Measurements from ENCODE around the gene CREB1.

DNA sequence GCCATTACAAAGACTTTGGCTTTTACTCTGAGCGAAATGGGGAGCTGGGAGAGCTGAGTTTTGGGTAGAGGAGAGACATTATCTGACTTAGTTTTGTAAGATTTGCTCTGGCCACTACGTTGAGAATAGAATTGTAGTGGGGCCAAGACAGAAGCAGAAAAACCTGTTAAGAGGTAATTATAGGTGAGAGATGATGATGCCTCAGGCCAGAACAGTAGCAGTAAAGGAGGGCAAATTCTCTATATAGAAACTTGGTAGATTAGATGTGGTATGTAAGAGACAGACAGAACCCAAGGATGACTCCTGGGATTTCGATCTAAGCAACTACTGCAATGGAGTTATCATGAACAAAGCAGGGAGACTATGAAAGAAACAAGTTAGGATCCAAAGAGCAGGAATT, 17.4 kb upstream of the CREB1 start:
- TF ChIP-seq ZNF510 (tag by site-specific recombination; IDR thresholded peaks at IDR 0.05; ENCODE audit: insufficient replicate concordance) (no peak), ZNF239 (tag by site-specific recombination; IDR thresholded peaks at IDR 0.05) (no peak), ZNF140 (tag by site-specific recombination; IDR thresholded peaks at IDR 0.05) (no peak), MYNN (tag by site-specific recombination; IDR thresholded peaks at IDR 0.05; ENCODE audit: borderline replicate concordance) (no peak), SP2 (tag by site-specific recombination; IDR thresholded peaks at IDR 0.05) (no peak), ZNF366 (tag by site-specific recombination; conservative IDR thresholded peaks at IDR 0.05) (no peak), ZBTB17 (tag by site-specific recombination; IDR thresholded peaks at IDR 0.05) (no peak), TCF7L2 (IDR thresholded peaks at IDR 0.05; ENCODE audit: borderline replicate concordance, low read depth, low read length) (no peak), ZNF530 (tag by site-specific recombination; IDR thresholded peaks at IDR 0.05; ENCODE audit: low read depth) (no peak), ZNF223 (tag by site-specific recombination; IDR thresholded peaks at IDR 0.05) (no peak), ZNF302 (tag by site-specific recombination; IDR thresholded peaks at IDR 0.05; ENCODE audit: low read depth) (no peak), ZNF791 (tag by site-specific recombination; IDR thresholded peaks at IDR 0.05) (no peak)
- TF ChIP-seq, protein P1, sequence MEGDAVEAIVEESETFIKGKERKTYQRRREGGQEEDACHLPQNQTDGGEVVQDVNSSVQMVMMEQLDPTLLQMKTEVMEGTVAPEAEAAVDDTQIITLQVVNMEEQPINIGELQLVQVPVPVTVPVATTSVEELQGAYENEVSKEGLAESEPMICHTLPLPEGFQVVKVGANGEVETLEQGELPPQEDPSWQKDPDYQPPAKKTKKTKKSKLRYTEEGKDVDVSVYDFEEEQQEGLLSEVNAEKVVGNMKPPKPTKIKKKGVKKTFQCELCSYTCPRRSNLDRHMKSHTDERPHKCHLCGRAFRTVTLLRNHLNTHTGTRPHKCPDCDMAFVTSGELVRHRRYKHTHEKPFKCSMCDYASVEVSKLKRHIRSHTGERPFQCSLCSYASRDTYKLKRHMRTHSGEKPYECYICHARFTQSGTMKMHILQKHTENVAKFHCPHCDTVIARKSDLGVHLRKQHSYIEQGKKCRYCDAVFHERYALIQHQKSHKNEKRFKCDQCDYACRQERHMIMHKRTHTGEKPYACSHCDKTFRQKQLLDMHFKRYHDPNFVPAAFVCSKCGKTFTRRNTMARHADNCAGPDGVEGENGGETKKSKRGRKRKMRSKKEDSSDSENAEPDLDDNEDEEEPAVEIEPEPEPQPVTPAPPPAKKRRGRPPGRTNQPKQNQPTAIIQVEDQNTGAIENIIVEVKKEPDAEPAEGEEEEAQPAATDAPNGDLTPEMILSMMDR (tag by site-specific recombination; IDR thresholded peaks at IDR 0.05): no peak
- TF ChIP-seq, protein P2, sequence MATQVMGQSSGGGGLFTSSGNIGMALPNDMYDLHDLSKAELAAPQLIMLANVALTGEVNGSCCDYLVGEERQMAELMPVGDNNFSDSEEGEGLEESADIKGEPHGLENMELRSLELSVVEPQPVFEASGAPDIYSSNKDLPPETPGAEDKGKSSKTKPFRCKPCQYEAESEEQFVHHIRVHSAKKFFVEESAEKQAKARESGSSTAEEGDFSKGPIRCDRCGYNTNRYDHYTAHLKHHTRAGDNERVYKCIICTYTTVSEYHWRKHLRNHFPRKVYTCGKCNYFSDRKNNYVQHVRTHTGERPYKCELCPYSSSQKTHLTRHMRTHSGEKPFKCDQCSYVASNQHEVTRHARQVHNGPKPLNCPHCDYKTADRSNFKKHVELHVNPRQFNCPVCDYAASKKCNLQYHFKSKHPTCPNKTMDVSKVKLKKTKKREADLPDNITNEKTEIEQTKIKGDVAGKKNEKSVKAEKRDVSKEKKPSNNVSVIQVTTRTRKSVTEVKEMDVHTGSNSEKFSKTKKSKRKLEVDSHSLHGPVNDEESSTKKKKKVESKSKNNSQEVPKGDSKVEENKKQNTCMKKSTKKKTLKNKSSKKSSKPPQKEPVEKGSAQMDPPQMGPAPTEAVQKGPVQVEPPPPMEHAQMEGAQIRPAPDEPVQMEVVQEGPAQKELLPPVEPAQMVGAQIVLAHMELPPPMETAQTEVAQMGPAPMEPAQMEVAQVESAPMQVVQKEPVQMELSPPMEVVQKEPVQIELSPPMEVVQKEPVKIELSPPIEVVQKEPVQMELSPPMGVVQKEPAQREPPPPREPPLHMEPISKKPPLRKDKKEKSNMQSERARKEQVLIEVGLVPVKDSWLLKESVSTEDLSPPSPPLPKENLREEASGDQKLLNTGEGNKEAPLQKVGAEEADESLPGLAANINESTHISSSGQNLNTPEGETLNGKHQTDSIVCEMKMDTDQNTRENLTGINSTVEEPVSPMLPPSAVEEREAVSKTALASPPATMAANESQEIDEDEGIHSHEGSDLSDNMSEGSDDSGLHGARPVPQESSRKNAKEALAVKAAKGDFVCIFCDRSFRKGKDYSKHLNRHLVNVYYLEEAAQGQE (tag by site-specific recombination; IDR thresholded peaks at IDR 0.05): no peak

All from HEK293 (cell line).